Hypothalamus (tissue), 51 donors: ENCODE data around the gene PNPLA1.
A peak's percentile ranks its signal among the peaks of the same experiment; 100 is the strongest.

Source experiments
- DNase-seq, 51 donors: peaks; one replicate each; lab custom pipeline; 2025; lab: John Stamatoyannopoulos, UW

The PNPLA1 gene

GRCh38 chr6:36269834-36270705 is at the start of gene PNPLA1:
TSS of gene PNPLA1 (plus strand) at chr6:36270060. CDS start at chr6:36270460, 400 bp downstream.
- DNase-seq: no peak

- no peak for DNase-seq
Observed at GRCh38 chr6:36220226-36220625, 49.6 kb upstream of the PNPLA1 start.

- DNase-seq: no peak
Observed at GRCh38 chr6:36221674-36222073, 48.2 kb upstream of the PNPLA1 start.

GRCh38 chr6:36222924-36223323 is 46.9 kb upstream of the PNPLA1 start:
- DNase-seq: no peak

GRCh38 chr6:36223706-36224105 is 46.2 kb upstream of the PNPLA1 start:
- no peak for DNase-seq

GRCh38 chr6:36224918-36225461 is 44.9 kb upstream of the PNPLA1 start:
- DNase-seq: no peak

- no peak for DNase-seq
Observed at GRCh38 chr6:36226438-36227047, 43.3 kb upstream of the PNPLA1 start.

- DNase-seq: no peak
Observed at GRCh38 chr6:36227379-36228228, 42.3 kb upstream of the PNPLA1 start.

- no peak for DNase-seq
Observed at GRCh38 chr6:36229223-36229622, 40.6 kb upstream of the PNPLA1 start.

GRCh38 chr6:36230371-36230770 is 39.5 kb upstream of the PNPLA1 start:
- DNase-seq: no peak

GRCh38 chr6:36232172-36232571 is 37.7 kb upstream of the PNPLA1 start:
- no peak for DNase-seq

- no peak for DNase-seq
Observed at GRCh38 chr6:36235309-36235708, 34.6 kb upstream of the PNPLA1 start.

GRCh38 chr6:36235862-36236261 is 34.0 kb upstream of the PNPLA1 start:
- no peak for DNase-seq

- no peak for DNase-seq
Observed at GRCh38 chr6:36239774-36240173, 30.1 kb upstream of the PNPLA1 start.

GRCh38 chr6:36241728-36242127 is 28.1 kb upstream of the PNPLA1 start:
- DNase-seq: peak in 1 of 51 donors; percentile 47

GRCh38 chr6:36242161-36242560 is 27.7 kb upstream of the PNPLA1 start:
- DNase-seq: no peak

- no peak for DNase-seq
Observed at GRCh38 chr6:36242626-36243025, 27.2 kb upstream of the PNPLA1 start.

GRCh38 chr6:36243562-36244212 is 26.2 kb upstream of the PNPLA1 start:
- no peak for DNase-seq

- DNase-seq: no peak
Observed at GRCh38 chr6:36244641-36245280, 25.1 kb upstream of the PNPLA1 start.

GRCh38 chr6:36245572-36246061 is 24.2 kb upstream of the PNPLA1 start:
- no peak for DNase-seq
